HG03064 (cell line): Measurements from ENCODE around the gene CLDN19.

Experiments
- ATAC-seq: cut with Tn5 transposase; IDR thresholded peaks from one replicate; pipeline ENCODE4 v1.9.1; 2021; ENCODE audit warnings: low read depth; ENCODE audit not compliant: unreplicated experiment

CLDN19 gene, protein sequence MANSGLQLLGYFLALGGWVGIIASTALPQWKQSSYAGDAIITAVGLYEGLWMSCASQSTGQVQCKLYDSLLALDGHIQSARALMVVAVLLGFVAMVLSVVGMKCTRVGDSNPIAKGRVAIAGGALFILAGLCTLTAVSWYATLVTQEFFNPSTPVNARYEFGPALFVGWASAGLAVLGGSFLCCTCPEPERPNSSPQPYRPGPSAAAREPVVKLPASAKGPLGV

DNA sequence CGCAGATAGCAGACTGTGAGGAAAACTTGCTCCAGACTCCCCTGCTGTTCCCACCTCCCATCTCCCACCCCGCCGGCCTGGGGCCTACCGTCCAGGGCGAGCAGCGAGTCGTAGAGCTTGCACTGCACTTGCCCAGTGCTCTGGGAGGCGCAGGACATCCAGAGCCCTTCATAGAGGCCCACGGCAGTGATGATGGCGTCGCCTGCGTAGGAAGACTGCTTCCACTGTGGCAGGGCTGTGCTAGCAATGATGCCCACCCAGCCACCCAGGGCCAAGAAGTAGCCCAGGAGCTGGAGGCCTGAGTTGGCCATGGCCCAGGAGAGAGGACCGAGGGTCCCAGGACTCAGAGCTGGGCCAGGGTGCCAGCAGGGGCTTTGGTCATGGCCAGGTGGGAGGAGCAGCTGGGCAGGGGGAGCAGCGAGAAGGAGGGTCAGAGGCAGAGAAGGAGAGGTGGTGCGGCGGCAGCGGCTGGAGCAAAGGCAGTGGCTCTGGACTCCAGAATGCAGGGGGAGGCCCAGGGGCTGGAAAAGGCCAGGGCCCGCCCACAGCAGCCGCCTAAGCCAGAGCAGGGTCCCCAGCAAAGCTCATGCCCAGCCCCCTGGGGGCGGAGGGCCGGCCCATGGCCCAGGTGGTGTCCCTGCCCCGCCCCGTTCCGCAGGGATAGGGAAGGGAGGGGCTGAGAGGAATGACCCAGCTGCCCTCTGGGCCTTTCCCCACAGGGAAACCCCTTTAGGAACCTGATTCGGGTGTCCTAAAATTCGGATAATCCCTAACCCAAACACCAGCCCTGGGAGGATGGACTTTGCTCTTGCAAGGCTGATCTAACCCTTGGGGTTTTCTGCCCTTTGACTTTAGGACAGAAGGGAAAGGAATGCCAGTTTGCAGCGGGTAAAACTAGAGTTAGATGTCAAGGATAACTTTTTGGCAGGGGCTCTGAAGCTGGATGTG is at the start of gene CLDN19:
Gene CLDN19 (minus strand): TSS at position 484 of the 948 bp plus-strand sequence. CDS start 173 bp downstream, at position 311.
- no peak for ATAC-seq

DNA sequence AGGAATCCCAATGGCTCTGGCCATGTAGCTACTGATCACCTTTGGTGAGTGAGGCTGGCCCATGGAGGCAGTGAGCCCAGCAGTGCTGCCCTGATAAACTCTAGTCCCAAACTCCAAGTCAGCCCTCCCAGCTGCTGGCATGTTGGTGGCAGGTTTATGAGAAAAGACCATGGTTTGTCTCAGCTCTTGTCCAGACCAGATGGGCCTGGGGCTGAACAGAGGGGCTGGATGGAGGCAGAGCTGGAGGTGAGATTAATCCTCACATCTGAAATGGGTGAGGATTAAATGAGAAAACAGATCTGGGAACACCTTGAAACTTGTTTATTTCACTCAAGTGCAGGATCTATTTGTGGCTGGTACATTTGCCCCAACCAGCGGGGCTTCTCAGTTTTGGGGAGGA is 48.0 kb upstream of the CLDN19 start:
- no peak for ATAC-seq

DNA sequence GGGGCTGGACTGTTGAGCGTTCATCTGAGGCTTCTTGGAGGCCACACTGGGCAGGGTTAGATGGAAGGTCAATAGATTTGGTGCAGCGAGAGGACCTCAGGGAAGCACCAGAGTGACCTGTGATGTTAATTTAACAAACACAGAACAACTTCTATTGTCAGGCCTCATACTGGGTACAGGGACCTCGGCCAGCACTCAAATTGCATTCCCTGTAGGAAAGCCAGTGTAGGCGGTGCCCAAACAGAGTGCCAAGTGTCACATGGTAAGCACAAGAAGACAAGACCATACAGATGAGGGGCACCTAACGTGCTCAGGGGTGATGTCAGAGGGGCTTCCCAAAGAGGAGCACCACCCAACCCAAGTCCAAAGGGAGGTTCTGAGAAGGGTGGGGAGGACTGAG is 46.1 kb upstream of the CLDN19 start:
- no peak for ATAC-seq

DNA sequence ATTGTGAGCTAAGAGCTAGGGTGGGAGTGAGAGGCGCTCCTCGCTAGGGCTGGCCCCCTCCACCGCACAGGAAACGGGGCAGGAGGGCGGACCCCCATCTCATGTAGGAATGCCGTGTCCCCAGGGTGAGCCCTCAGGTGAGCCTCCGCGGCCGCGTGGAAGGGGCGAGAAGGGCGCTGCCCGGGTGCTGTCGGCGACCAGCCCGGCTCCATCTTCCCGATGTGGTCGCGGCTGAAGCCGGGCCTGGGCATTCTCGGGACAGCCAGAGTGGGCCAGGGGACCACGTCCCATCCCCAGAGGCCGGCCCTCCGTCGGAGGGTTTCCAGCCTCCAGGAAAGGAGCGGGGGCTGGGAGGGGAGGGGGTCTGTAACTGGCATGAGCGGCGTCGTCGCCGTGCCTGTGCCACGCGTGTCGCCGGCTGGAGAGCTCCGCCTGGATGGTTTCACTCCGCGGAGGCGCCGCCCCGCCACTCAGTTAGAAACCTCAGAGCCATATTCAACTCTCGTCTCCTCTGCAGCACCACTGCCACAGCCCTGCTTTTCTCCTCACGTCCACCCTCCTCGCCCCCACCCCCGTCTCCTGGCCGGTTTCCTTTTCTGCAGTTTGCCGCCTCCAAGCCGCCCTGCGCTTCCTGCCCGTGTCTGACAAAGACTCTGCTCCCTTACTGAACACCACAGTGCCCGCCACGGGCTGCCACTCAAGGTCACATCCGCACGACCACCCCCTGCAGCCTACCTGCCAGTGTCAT is 45.1 kb upstream of the CLDN19 start, which contains the start of gene TMEM269:
Gene TMEM269 (plus strand): TSS at position 46 of the 748 bp plus-strand sequence. CDS start 4,903 bp downstream, outside the sequence.
- ATAC-seq: no peak

DNA sequence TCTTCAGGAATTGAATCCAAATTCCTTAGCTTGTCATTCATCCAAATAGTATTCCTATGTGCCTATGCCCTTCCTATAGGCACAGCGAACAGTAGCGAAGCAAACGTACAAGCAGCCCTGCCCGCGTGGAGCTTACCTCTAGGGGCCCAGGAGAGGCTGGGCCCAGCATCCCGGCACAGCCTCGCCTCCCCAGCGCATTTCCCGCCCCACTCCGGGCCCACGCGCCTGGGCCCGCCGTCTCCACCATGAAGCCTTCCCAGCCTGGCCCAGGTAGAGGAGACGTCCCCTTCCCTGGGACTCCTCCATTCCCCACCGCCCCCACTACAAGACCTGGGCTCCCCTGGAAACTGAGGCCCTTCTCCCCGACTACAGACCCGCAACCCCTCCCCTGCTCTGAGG is 44.5 kb upstream of the CLDN19 start:
- ATAC-seq: no peak

DNA sequence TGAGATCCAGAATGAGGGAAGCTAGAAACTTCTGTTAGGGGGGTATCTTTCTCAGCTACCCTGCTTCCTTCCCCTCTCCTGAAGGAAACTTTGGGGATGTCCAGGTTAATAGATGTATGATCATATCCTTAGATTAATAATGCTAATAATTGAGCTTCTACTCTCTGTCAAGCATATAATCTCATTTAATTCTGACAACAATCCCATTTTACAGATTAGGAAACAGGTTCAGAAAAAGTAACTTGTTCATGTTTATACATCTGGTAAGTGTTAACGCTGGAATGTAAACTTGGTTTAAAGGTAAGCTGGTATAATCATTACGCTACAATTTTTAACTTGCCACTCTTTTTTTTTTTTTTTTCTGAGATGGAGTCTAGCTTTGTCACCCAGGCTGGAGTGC is 43.1 kb upstream of the CLDN19 start:
- ATAC-seq: no peak

DNA sequence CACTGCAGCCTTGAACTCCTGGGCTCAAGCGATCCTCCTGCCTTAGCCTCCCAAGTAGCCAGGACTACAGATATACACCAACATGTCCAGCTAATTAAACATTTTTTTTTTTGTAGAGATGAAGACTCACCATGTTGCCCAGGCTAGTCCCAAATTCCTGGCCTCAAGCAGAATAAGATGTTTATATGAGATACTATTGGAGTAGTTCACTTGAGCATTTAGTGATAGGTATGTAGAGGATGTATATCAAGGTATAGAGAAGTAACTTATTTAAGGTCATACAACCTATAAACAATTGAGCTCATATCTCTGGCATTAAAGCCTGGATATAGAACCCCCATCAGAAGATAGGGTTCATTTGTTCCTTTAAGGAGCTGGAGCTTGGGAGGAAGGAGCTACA is 40.1 kb upstream of the CLDN19 start:
- ATAC-seq: no peak

DNA sequence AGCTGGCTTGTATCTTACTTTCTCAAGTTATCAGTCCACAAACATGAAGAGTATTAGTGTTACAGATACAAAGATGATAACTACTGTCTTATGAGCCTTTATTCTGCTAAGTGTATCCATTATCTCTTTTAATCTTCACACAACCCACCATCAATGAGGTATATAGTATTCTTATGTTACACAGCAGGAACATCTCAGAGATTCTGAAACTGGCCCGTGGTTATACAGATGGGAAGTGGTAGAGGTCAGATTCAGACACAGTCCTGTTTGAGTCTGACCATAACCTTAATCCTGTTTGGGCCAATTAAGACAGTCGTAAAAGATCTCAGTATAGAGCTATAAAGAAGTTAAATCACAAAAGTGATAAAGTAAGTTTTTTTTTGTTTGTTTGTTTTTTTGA is 39.7 kb upstream of the CLDN19 start:
- no peak for ATAC-seq

DNA sequence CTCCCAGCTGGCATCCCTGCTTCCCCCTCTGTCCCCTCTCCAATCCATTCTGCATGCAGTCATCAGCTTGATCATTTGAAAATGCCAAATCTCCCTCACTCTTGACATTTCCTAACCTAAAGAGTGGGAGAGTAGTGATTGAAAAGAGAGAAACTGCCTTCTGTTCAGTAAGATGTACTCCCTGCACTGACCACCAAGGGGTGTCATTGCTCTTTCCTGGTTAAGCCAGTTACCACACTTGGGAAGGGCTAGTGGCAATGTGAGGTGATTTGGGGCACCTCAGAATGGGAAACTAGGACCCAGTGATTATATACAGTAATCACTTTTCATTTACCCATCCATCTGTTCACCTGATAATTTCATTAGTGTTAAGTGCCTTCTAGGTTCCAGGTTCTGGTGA is 37.8 kb upstream of the CLDN19 start:
- ATAC-seq: no peak

DNA sequence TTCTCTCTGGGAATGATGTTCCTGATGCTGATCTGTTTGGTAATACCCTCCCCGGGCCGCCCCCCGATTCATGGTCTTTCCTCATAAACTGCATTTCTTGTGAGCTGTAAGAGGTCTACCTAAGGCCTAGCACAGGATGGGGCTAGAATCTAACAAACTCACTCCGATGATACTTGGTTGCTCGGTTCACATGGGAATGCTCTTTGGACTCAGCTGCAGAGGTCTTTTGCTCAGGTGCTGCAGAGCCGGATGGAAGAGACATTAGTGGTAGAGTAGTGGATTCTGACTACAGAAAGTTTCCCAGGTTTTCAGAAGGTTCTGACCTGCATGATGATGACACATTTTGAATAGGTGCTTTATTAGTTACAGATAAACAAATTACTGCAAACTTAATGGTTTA is 36.5 kb upstream of the CLDN19 start:
- no peak for ATAC-seq

DNA sequence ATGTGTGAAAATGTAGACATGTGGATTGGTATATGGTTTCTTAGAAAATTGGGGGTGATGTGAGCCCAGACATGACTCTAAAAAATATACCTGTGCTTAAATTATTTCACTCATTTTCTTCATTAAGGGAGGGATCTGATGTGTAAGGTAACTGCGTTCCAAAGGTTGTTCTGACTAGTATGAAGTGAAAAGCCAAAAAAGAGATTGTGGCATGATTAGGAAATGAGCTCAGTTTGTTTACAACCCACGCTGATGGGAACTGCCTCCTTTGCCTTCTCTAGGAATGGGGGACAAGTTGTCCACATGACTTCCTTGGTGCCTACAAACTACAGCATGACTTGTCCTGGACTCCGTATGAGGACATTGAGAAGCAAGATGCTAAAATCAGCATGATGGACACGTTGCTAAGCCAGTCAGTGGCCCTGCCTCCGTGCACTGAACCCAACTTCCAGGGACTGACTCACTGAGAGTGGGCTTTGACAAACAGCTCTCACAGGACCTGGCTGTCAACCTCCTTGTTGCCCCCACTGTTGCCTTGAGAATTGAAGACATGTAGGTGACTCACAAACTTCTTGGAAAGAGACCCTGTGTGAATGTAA is 35.0 kb upstream of the CLDN19 start:
- no peak for ATAC-seq

DNA sequence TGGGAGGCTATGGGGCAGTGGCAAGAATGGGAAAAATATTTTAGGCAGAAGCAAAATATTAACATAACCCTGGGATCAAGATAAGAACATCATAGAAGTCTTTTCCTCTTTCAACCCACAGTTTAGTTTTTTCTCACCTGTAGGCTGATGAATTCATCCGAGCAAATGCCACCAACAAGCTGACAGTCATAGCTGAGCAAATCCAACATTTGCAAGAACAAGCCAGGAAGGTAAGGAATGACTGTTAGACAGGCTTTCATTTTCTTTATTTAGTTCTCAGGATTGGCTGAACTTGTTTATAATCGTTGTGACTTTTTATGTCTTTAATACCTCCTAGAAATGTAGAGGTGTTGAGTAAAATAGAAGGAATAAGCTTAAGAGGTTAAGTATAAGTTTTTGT is 33.4 kb upstream of the CLDN19 start:
- no peak for ATAC-seq

DNA sequence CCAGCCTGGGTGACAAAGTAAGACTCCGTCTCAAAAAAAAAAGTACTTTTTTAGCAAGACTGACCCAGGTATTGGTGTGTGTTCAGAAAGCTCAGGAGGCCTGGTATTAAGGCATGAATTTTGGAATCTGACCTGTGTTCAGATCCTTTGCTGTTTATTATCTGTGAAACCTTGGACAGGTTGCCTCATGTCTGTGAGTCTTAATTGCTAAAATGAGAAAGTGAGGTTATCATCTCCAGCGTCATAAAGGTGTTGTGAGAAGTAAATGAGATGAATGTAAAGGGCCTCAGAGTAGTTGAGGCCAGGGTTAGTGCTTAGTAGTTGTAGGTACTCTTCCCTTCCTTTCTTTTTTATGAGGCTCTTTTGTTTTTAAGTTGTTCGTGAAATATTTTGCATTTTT is 29.8 kb upstream of the CLDN19 start:
- no peak for ATAC-seq

DNA sequence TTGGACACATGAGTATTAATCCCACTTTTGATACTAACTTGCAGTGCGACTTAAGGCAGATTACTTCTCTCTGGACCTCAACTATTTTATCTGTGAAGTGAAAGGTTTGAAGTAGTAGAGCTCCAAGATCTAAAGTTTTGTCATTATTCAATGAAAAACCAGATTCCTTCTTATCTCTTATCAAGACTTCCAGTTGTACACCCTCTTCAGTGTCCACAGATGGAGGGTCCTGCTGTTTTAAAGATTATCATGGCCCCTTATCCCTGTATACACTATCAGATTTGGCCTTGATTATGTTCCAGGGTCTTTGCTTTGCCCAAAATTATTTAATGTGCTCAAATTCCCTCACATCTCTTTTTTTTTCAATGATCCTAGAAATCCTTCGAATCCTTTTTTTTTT is 28.1 kb upstream of the CLDN19 start:
- ATAC-seq: no peak

DNA sequence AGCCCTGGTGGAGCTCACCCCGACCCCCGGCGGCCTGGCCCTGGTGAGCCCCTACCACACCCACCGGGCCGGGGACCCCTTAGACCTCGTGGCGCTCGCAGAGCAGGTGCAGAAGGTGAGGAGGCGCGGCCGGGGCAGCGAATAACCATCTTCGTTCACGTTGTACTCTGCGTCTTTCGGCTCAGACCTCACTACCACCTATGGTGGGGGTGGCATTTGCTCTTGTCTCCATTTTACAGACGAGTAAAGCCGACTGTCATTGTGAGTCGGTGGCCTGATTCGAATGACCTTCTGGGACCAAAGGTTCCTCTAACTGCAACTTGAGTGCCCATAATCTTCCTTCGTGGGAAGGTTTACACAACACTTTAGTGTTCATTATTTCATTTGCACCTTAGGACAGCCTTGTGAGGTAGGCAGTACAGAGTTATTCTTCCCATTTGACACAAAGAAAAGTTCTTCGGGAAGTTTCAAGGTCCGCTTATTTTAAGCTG is 27.5 kb upstream of the CLDN19 start:
- ATAC-seq: peak; percentile 26

DNA sequence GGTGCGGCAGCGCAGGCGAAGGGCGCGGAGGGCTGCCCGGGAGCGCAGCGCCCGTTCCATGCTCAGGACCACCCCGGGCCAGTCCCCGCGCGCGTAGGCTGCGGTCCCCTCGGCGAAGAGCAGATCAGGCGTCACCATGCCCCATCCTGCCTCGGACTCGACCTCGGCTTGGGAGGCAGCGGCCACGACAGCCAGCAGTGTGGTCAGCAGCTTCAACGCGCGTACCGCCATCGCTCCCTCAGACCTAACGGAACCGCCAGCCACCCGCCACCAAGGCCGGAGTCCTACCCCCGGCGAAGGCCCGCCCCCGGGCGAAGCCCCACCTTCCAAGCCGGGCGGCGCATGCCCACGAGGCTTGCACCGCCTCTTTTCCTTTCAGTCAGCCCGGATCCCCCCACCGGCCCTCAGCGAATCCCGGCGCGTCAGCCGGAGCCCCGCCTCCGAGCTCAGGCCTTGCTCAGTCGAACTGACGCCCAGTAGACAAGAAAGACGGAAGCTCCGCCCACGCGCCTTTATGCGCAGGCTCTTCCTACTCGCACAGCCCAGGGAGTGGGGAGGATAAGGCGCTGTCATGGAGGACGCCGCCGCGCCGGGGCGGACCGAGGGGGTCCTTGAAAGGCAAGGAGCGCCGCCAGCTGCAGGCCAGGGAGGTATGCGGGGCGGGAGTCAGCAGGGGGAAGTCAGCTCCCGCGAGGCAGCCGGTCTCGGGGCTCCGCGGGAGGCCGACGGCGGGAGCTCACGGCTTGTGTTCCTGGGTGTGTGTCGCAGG is 26.9 kb upstream of the CLDN19 start, which contains the start of the genes C1orf50 and P3H1:
Gene C1orf50 (plus strand): TSS at position 509 of the 769 bp plus-strand sequence. CDS start 63 bp downstream, at position 572.
Gene P3H1 (minus strand): TSS at position 288 of the 769 bp plus-strand sequence. CDS start 57 bp downstream, at position 231.
- ATAC-seq: peak; percentile 88

DNA sequence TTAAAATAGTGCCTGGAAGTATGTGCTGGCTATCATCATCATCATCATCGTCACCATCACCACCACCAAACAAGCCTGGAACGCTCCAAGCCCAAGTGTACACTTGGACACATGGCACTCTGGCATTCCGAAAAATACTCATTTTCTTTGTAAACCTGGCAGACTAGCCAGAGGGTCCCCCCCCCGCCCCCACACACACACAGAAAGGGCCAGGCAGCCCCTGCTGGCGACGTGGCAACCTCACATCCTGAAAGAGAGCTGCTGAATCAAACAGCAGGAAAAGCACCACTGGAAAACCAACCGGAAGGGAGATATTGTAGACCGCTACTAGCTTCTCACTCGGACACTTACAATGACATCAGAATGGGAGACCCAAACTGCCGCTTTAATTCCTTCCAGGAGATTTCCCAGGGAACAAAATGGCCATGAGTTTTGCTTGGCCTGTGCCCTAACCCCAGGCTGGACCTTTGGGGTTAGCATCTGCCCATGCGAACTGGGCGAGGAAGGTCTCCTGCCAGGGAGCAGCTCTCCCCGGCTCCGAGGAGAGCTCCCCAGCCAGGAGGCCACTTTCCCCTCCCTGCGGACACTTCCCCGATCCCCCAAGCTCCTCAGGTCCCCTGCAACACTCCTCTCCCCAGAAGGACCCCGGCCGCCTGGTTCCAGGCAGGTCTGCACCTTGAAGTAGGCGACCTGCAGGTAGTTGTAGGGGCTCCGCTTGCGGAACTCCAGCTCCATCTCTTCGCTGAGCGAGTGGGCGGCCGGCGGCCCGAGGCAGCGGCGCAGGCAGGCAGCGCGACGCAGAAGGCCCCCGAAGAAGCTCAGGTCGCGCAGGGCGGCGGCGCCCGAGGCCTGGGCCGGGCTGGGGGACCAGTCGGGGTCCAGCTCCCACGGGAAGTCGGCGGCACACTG is 26.1 kb upstream of the CLDN19 start:
- peak; percentile 20 for ATAC-seq

DNA sequence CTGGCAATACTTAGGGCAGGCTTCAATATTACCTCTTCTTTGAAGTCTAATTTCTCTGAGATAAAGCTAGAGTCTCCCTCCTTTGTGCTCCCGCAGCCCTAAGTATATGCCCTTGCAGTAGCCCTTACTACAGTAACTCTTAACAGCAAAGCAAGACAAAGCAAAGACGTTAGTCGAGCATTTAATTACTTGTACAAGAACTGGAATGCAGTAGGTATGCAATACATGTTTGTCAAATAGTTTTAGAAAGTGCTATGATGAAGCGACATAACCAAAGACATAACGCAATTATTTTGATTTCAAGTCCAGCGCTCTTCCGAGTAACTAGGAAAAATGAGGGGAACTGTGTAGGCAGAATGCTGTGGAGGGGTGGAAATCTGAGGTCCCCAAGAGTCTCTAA is 25.2 kb upstream of the CLDN19 start:
- ATAC-seq: no peak
